Astrocyte of the cerebellum (primary cell): Measurements from ENCODE around the gene LRRK1.

ENCODE experiments used
- DNase-seq: peaks from one replicate; pipeline ENCODE4 v3.0.0-alpha.2; 2011; ENCODE audit warnings: low read depth
- H3K4me3 ChIP-seq: 2 replicates; pipeline ENCODE4 v1.5.1; 2011; ENCODE audit warnings: mild to moderate bottlenecking, low read depth, low read length, moderate library complexity
- CTCF ChIP-seq: IDR thresholded peaks from 2 replicates; pipeline ENCODE4 v1.5.1; 2012; ENCODE audit warnings: low read length, low read depth, moderate library complexity, mild to moderate bottlenecking; ENCODE audit errors: missing control alignments
- in situ Hi-C: cut with HindIII; loops from 2 replicates; pipeline ENCODE4 v1.10.0; 2017; ENCODE audit warnings: low sequenced_read_pairs

The LRRK1 gene

GRCh38 chr15:100897221-100898151 is 21.7 kb upstream of the LRRK1 start:
- in situ Hi-C loops, result no loop called here
- H3K4me3 ChIP-seq, result no peak overlapping the region
- DNase-seq, result no peak
- no peak for TF ChIP-seq CTCF

DNA sequence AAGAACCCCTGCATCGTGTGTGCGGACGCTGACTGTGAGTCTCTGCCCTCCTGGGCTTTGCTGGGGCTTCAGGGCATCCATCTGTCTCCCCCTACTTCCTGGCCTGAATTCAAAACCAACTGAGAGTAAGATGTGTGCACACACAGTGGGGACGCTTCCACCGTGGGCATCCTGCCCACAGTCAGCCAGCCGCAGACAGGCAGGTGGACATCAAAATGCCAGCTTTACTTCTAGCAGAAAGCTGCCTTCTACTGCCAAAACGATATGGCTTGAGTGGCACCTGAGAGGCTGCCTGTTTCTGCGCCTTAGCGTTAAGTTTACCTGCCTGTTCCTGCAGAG is 21.0 kb upstream of the LRRK1 start:
- no peak for DNase-seq
- no peak overlapping the region for H3K4me3 ChIP-seq
- TF ChIP-seq CTCF, result no peak
- in situ Hi-C loops, result no loop called here

- DNase-seq, result no peak
- no peak for TF ChIP-seq CTCF
- H3K4me3 ChIP-seq, result no peak overlapping the region
- in situ Hi-C loops, result no loop called here
Measured at GRCh38 chr15:100898661-100899462, 20.3 kb upstream of the LRRK1 start.

- no peak for TF ChIP-seq CTCF
- in situ Hi-C loops, result no loop called here
- H3K4me3 ChIP-seq, result no peak overlapping the region
- DNase-seq, result no peak
Measured at GRCh38 chr15:100899601-100900000, 19.6 kb upstream of the LRRK1 start.

- in situ Hi-C loops, result no loop called here
- TF ChIP-seq CTCF, result no peak
Measured at GRCh38 chr15:100900136-100900794, 18.9 kb upstream of the LRRK1 start.

DNA sequence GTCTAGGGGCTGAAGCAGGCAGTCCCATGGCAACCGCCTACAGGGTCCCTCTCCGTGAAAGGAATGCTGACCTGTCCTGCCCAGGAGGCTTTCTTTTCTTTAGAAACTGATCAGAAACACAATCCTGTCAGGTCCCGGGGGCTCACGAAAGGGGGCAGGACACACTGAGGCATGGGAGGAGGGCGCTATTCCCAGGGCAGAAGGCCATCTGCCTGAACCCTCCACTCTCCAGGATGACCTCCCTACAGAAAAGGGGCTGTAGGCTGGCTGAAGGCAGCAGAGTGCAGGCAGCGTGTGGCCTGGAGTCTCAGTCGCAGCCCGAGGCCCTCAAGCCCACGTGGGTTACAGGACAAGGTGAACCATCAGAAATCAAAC is 18.4 kb upstream of the LRRK1 start:
- in situ Hi-C loops, result no loop called here
- no peak overlapping the region for H3K4me3 ChIP-seq
- DNase-seq, result no peak
- TF ChIP-seq CTCF, result no peak

More at GRCh38 chr15:100900136-100900794, 18.9 kb upstream of the LRRK1 start:
- no peak overlapping the region for H3K4me3 ChIP-seq
- no peak for DNase-seq
